HG02943 (cell line): ENCODE results near the gene ITPRID1.
"Not testable (repeated sequence)": the region's sequence is repeated elsewhere in the genome, so short reads cannot be mapped to it uniquely, and the experiment has no call there.

ENCODE experiments used
- ATAC-seq: cut with Tn5 transposase; IDR thresholded peaks from one replicate; pipeline ENCODE4 v1.9.1; 2021; ENCODE audit warnings: mild to moderate bottlenecking, low read depth, moderate library complexity; ENCODE audit not compliant: unreplicated experiment

ITPRID1 gene

GRCh38 chr7:31513790-31514189 lies at the start of gene ITPRID1:
Gene ITPRID1 (plus strand): TSS chr7:31514090. CDS start chr7:31553025, 38,935 bp downstream.
- no peak for ATAC-seq

DNA sequence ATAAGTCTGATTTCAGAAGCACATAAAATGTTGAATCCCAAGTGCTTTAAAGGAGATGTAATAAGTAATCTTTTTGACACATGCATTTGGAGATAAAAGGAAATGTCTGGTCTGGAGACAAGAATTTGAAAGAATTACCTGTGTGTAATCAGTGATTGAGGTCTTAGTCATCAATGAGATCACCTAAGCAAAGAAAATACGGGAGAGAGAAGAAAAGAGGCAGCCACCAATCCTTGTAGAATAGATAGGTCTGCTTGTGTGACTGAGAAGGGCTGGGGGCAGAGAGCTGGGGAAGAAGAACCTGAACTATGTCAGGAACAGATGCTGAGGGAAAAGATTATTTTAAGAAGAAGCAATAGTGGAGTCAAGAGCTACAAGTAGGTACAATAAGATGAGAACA lies 49.3 kb upstream of the ITPRID1 start:
- no peak for ATAC-seq

- no peak for ATAC-seq
These were observed 48.6 kb upstream of the ITPRID1 start for GRCh38 chr7:31465285-31465684.

DNA sequence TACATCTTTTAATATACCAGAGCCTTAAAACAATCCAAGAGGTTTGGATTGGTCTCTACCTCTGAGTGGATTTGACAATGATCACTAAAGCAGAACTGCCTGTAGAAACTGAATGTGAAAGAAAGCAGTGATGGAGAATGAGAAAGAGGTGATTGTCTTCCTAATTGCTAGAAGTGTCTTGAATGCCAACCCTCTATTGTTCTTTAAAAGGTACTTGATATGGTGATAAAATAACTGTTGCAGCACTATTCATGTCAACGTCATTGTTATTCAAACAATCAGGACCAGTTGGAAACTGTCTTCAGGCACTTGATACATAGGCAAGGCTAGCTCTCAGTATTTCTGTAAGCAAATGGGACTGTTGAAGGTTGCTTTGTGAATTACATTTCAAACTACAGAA lies 47.9 kb upstream of the ITPRID1 start:
- ATAC-seq = no peak

DNA sequence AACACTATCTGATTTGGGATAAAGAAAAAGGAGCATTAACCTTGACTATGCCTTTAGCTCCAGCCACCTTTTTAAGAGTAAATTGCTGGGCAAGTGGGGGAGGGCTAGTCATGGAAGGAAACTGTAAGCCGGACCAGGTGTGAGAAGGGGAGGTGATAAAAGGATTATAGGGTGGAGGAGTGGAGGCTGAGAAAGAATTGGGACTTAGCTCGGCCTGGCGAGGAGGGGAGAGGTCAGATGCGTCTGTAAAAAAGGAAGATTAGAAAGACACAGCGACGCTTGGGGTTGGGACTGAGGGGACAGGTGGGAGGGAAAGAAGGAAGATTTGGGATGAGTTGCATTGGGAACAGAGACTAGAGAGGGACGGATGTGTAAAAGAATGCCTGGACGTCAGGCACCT lies 43.0 kb upstream of the ITPRID1 start:
- not testable (repeated sequence) for ATAC-seq

- no peak for ATAC-seq
These were observed 38.5 kb upstream of the ITPRID1 start for GRCh38 chr7:31475368-31475767.

DNA sequence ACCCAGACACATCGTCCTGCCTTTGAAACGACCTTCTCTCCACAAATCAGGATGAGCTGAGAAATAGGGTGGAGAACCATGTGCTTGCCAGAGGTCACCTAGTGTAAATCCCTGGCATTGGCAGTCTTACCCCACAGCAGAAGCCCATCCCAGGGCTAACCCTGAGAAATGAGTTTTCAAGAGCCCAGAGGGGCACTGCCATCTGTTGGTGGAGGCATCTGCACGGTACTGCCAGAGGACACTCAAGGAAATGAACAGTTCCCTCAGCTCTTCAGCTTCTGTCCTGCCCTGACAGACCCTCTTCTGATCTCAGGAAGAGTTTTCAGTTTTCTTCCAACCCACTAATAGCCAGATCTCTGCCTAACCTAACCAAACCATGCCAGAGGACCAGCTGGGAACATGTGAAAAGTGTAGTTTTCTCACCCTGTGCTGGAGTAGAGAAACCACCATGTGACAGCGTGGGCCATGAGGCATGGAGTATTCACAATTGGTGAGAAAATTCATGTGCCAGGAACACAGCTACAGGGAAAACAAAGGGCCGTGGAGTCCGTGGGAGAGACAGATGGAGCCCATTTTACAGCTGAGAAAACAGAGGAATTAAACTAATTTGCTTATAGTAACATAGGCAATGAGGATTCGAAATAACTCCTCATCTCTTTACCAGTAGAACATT lies 37.7 kb upstream of the ITPRID1 start:
- no peak for ATAC-seq

GRCh38 chr7:31476941-31477677 lies 36.8 kb upstream of the ITPRID1 start:
- ATAC-seq = no peak

DNA sequence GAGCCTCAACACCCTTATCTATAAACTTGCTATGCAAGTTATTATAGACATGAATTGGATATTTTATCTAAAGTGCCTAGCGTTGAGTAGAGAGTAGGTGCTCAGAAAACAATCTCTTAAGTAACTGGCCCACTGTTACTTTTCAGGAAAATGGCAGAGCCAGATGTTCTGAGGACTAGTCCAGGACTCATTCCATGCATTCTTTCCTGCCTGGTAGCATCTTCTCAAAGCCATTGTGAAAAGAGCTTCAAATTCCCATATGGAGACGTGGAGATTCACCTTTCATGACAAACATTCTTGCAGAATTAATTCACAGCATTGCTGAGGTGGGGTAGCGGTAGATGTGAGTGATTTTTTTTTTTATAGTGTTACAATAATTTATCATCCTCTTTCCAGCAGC lies 35.9 kb upstream of the ITPRID1 start:
- ATAC-seq = no peak

DNA sequence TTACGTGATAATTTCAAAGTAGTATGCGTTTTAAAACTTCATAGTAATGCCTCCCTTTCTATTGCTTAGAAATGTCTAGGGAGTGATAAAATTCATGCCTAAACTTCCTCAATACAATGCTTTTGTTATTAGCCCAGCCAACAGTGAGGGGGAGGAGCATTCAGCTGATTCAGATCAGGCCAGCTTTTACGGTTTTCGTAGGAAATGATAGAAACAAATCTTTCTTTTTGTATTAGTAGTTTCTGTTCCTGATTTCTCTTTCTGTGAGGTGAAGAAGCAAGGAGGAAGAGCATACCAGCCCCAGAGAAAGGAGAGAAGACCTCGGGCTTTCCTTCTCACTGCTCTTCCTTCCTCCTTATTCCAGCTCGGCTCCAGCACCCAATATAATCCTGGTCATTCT lies 35.2 kb upstream of the ITPRID1 start:
- ATAC-seq = peak; percentile 69

DNA sequence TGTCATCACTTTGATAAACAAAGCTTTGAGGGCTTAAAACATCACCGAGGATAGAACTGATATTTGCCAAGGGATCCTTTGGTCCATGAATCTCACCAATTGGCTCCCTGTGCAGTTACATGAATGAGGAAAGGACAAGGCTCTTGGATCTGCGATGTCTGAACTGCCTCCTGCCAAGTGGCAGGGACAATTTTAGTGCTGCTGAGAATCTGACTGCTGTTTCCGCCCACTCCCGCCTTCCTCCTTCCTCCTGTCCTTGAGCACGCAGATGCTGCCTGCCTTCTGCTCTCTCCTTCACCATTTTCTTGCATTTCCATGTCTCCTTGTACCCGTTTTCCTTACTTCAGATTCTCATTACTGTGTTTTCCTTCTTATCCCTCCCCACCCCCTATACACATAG lies 26.8 kb upstream of the ITPRID1 start:
- no peak for ATAC-seq

DNA sequence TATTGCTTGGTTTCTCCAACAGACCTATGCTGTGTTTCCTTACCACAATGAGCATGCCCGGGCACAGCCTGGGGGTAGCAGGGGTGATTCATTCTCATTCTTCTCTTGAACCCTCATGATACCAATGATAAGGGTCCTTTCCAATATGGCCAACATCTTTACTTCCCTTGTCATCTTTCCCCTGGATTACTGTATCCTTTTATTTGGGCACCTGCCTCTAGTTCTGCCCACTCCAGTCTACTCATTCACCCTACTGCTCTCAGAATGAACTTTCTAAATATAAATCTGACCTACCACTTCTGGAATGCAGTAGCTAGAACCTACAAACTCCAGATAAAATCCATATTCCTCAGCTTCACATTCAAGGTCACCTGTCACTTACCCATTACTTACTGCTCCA lies 26.4 kb upstream of the ITPRID1 start:
- ATAC-seq = no peak

DNA sequence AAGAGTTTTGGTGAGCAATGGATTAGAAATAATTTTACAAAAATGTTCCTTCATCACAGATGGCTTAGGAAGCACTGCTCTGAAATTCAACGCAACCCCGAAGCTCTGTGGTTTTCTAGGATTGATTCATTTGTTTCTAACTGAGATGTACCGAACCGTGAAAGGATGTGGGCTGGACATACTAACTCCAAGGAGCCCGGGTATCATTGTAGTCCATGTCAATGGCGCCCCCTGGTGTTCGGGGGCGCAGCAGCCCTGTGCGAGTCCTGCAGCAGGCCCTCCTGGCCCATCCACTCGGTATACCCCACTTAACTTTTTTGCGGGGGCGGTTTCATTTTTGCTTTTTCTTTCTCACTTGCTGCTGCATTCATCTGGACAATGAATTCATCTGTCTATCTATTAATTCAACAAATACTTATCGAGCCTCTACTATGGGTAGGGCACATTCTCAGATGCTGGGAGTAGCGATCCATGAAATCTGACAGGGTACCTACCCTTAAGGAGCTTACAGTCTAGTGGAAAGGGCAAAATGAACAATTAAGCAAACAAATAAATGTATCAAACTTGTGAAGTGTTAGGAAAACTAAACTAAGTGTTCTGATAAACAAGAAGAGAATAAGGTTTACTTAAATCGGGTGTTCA lies 25.2 kb upstream of the ITPRID1 start:
- peak; percentile 93 for ATAC-seq

DNA sequence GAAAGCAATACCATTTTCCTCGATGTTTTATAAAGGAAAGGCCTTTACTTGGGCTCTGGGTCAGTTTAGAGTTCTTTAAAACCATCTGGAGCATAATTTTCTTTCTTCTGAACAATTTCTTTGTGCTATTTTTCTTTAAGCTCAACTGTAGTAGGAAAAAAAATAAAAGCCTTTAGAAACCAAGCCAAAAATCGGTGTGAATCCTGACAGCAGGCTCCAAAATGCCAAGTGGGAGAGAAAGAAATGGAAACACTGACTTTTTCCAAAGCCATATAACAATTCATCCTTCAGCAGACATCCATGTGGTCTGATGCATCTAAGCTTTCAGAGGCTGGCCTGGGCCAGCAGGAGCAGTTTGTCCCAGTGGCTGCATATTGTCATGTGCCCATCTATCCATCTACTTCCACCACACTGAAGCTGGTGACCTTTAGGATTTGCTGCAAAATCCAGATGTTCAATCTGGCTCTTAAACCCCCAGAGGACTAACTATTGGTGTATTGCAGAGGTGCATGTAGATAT lies 23.0 kb upstream of the ITPRID1 start:
- no peak for ATAC-seq

DNA sequence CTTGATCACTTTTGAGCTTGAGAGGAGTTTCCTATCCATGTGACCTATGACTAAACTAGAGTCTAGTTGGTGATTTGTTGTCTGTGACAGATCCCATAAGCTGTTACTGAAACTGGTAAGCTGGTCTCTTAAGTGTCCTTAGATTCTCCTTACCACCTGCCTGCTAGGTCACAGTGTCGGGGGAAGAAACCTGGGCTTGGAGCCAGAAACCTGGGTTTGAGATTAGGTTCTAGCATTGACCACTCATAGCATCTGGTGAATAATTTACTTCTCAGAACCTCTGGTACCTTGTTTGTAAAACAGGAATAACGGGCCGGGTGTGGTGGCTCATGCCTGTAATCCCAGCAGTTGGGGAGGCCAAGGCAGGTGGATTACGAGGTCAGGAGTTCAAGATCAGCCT lies 21.8 kb upstream of the ITPRID1 start:
- no peak for ATAC-seq

GRCh38 chr7:31493714-31494181 lies 20.1 kb upstream of the ITPRID1 start:
- ATAC-seq = no peak

DNA sequence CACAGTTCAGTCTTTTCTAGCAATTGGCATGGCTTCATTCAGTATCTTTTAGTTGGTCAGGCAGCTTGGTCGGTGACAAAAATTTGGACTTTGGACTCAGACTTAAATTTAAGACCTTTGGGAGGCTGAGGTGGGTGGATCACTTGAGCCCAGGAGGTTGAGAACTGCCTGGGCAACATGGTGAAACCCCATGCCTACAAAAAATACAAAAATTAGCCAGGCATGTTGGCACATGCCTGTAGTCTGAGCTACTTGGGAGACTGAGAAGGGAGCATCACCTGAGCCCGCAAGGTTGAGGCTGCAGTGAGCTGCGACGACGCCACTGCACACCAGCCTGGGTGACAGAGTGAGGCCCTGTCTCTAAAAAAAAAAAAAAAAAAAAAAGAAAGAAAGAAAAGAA lies 19.5 kb upstream of the ITPRID1 start:
- ATAC-seq = no peak

- ATAC-seq = no peak
These were observed 18.2 kb upstream of the ITPRID1 start for GRCh38 chr7:31495653-31496052.

DNA sequence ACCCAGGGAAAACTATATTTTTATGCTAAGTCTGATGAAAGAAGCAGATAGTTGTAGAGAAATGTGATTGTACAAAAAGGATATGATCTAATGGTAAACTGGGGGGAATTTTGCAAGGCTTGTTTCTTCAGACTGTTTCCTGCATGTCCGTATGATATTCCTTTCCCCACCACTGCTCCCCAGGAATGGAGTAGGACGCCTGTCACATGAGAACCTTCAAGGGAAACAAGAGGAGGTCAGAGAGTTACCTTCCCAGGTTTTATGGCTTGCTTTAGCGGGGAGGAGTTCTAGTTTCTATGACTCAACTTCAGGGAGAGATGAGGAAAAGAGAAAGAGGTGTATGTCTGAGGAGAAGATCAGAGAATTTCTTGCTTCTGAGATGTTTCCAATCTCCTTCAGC lies 16.4 kb upstream of the ITPRID1 start:
- no peak for ATAC-seq

DNA sequence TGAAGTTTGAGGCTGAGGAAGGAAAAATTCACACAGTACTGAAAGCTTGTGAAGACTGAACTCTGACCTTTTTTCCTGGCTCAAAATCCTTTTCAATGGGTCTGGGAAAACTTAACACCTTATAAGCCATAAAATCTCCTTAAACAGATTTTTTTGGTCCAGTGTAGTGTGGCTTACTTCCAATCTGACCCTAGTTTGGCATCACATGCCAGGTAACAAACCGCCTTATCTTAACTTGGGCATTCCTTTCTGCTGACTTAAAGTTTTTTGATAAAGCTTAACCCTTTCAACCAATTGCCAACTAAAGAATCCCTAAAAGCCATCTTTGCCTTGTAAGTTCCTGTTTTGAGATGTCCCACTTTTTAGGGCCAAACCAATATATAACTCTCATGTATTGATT lies 13.2 kb upstream of the ITPRID1 start:
- no peak for ATAC-seq

DNA sequence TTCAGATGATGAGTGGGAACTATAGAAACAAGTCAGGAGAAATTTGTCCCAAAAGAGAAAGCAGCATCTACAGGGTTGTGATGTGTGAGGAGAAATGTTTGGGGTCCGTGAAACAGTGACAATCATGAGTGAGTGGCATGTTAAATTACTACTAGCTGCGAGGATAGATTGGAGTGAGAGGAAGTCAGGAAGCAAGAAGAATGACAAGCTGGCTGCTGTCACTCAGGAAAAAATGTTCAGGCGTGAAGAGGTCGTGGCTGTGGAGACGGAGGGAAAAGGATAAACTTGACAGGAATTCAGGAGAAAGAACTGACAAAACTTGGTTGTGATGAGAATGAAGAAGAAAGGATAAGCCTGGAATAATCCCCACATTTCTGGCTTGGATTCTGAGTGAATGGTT lies 5.1 kb upstream of the ITPRID1 start:
- ATAC-seq = no peak
